ENCODE results near the gene IFNA16.
"Not testable (repeated sequence)": the region's sequence is repeated elsewhere in the genome, so short reads cannot be mapped to it uniquely, and the experiment has no call there.

Gene IFNA16

DNA sequence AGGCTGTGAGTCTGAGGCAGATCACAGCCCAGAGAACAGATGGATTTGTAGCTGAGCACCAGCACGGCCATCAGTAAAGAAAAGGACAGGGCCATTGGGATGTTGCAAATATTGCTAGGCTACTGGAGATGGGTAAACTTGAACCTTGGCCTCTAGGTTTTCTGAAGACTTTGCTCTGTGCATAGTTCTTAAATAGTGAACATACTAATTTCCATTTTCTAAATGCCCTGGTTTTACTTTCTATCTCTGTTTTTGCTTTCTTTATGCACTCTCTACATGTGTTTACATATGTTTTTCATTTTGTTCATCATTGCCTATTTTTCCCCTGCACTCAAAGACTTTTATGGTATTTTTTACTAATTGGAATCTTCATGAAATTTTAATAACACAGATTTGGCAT lies at the start of gene IFNA16:
Gene IFNA16, minus strand, starts transcription at position 101 of the 400 bp plus-strand sequence. Its CDS starts 6 bp downstream, at position 95.
- H3K4me3 ChIP-seq (ENCODE audit: severe bottlenecking); DNase-seq (ENCODE audit: low spot score); H3K36me3 ChIP-seq (ENCODE audit: low read depth): not testable (repeated sequence)

GRCh38 chr9:21265421-21266189 lies 48.5 kb upstream of the IFNA16 start:
- Histone ChIP-seq H3K4me1 (ENCODE audit: insufficient read depth, poor library complexity, severe bottlenecking) (no peaks in the 10 kb centered on the region), H3K27me3 (ENCODE audit: insufficient read depth, poor library complexity, severe bottlenecking) (peaks cover 67% of the 10 kb centered on the region), H3K4me3 (ENCODE audit: severe bottlenecking) (no peak overlapping the region), H3K36me3 (ENCODE audit: low read depth) (no peaks in the 10 kb centered on the region), H3K27ac (ENCODE audit: poor library complexity, severe bottlenecking) (no peak overlapping the region), H3K9me3 (ENCODE audit: severe bottlenecking) (no peaks in the 10 kb centered on the region)
- no peak for TF ChIP-seq CTCF (IDR thresholded peaks at IDR 0.05; ENCODE audit: poor library complexity, severe bottlenecking)
- DNase-seq (ENCODE audit: low spot score) (no peak), ATAC-seq (ENCODE audit: low read depth) (peak; percentile 33; the same call in 1 of the 3 replicates)

More for the DNA sequence above, at the start of gene IFNA16:
- H3K27me3 ChIP-seq (ENCODE audit: insufficient read depth, poor library complexity, severe bottlenecking): peaks cover 11% of the 10 kb centered on the region
- not testable (repeated sequence) for ATAC-seq (ENCODE audit: low read depth); H3K27ac ChIP-seq (ENCODE audit: poor library complexity, severe bottlenecking); H3K4me1 ChIP-seq (ENCODE audit: insufficient read depth, poor library complexity, severe bottlenecking); H3K9me3 ChIP-seq (ENCODE audit: severe bottlenecking)

DNA sequence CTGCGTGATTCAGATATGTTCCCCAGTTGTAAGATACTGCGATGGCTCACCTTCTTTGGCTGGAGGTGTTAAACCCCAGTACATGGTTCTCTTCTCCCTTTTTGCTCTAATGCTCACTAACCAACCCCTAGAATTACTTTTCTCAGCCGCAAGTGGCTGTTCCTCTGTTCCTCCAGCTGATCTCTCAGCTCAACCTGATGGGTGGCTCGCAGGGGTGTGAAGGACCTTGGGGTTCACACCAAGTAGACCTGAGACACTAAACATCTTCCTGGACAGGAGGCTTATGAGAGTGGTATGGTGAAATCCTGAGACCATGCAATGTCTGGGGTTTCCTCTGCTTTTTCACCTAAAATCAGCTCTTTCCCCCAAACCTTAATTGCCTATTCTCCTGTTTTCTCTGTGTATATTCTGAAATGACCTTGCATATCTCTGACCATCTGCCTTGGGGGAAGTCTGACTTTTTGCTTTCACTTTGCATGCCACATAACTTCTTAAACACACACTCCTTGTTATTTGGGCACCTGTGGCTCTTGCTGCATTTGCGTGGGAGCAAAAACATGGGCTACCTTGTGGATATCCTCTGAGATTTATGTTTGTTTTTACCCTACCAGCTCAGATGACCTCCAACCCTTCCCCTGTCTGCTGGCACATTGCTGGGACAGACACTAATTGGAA lies 38.6 kb upstream of the IFNA16 start:
- no peaks in the 10 kb centered on the region for H3K4me1 ChIP-seq (ENCODE audit: insufficient read depth, poor library complexity, severe bottlenecking)
- no peaks in the 10 kb centered on the region for H3K9me3 ChIP-seq (ENCODE audit: severe bottlenecking)
- TF ChIP-seq CTCF (IDR thresholded peaks at IDR 0.05; ENCODE audit: poor library complexity, severe bottlenecking): no peak
- no peak for DNase-seq (ENCODE audit: low spot score)
- no peaks in the 10 kb centered on the region for H3K36me3 ChIP-seq (ENCODE audit: low read depth)
- no peak for ATAC-seq (ENCODE audit: low read depth)
- no peak overlapping the region for H3K4me3 ChIP-seq (ENCODE audit: severe bottlenecking)
- no peak overlapping the region for H3K27ac ChIP-seq (ENCODE audit: poor library complexity, severe bottlenecking)
- H3K27me3 ChIP-seq (ENCODE audit: insufficient read depth, poor library complexity, severe bottlenecking): peaks cover 24% of the 10 kb centered on the region

DNA sequence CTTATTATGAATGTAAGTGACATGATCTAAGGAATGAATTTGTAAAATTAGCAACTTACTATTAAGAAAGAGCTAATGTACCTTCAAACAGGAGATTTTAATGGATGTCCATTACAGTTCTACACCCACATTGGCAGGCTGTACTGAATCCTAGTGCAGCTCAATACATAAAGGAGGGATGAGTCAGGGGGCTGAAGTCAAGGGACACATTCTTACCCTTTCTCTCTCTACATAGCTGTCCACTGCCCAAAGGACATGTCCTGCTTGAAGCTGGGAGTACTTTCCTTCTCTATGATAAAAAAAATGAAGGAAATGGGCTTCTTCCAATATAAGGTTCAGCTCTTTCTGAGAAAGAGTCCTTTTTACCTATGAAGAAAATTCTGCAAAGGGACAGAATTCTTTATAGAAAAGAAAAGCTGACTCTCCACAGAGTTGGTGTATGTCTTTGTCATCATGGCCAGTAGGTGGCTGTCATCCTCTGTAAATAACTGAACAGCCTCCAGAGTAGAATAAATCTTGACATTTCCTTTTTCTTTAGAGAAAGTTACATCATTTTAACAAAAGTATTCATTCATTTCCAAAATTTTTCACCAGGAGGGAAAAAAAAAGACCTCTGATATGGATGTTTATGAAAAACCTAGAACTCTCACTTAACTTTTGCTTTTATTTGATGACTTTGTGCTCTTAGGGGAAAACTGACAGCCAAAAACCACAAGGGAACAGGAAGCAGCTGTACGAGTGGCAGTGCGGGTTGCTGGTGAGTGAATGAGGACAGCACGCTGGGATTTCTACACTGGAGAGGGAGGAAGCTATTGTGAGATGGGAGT lies 35.8 kb upstream of the IFNA16 start:
- Histone ChIP-seq H3K27me3 (ENCODE audit: insufficient read depth, poor library complexity, severe bottlenecking) (peaks cover 39% of the 10 kb centered on the region), H3K4me1 (ENCODE audit: insufficient read depth, poor library complexity, severe bottlenecking) (no peaks in the 10 kb centered on the region), H3K4me3 (ENCODE audit: severe bottlenecking) (no peak overlapping the region), H3K36me3 (ENCODE audit: low read depth) (no peaks in the 10 kb centered on the region), H3K27ac (ENCODE audit: poor library complexity, severe bottlenecking) (no peak overlapping the region), H3K9me3 (ENCODE audit: severe bottlenecking) (no peaks in the 10 kb centered on the region)
- no peak for DNase-seq (ENCODE audit: low spot score)
- peak; percentile 91 for ATAC-seq (ENCODE audit: low read depth)
- peak; percentile 72 for TF ChIP-seq CTCF (IDR thresholded peaks at IDR 0.05; ENCODE audit: poor library complexity, severe bottlenecking)

- no peak overlapping the region for H3K27ac ChIP-seq (ENCODE audit: poor library complexity, severe bottlenecking)
- peaks cover 35% of the 10 kb centered on the region for H3K27me3 ChIP-seq (ENCODE audit: insufficient read depth, poor library complexity, severe bottlenecking)
- ATAC-seq (ENCODE audit: low read depth): no peak; the same call in 2 of the 3 replicates
Measured at GRCh38 chr9:21251638-21252037, 34.5 kb upstream of the IFNA16 start.

More at GRCh38 chr9:21251638-21252037, 34.5 kb upstream of the IFNA16 start:
- no peak for TF ChIP-seq CTCF (IDR thresholded peaks at IDR 0.05; ENCODE audit: poor library complexity, severe bottlenecking)
- DNase-seq (ENCODE audit: low spot score): no peak
- Histone ChIP-seq H3K4me3 (ENCODE audit: severe bottlenecking) (no peak overlapping the region), H3K9me3 (ENCODE audit: severe bottlenecking) (no peaks in the 10 kb centered on the region), H3K36me3 (ENCODE audit: low read depth) (no peaks in the 10 kb centered on the region), H3K4me1 (ENCODE audit: insufficient read depth, poor library complexity, severe bottlenecking) (no peaks in the 10 kb centered on the region)
